HG02884 (cell line): ENCODE measurements around the gene AIF1L.

Experiments
- ATAC-seq: cut with Tn5 transposase; IDR thresholded peaks from one replicate; pipeline ENCODE4 v1.9.1; 2021; ENCODE audit warnings: mild to moderate bottlenecking, moderate library complexity; ENCODE audit not compliant: unreplicated experiment

Gene AIF1L

GRCh38 chr9:131161585-131161984 is 65.3 kb downstream of the AIF1L start:
- no peak for ATAC-seq

- ATAC-seq = no peak
Observed at GRCh38 chr9:131162886-131163285, 66.6 kb downstream of the AIF1L start.

- ATAC-seq = no peak
Observed at GRCh38 chr9:131165523-131165922, 69.2 kb downstream of the AIF1L start.

- ATAC-seq = no peak
Observed at GRCh38 chr9:131167146-131167692, 70.9 kb downstream of the AIF1L start.

DNA sequence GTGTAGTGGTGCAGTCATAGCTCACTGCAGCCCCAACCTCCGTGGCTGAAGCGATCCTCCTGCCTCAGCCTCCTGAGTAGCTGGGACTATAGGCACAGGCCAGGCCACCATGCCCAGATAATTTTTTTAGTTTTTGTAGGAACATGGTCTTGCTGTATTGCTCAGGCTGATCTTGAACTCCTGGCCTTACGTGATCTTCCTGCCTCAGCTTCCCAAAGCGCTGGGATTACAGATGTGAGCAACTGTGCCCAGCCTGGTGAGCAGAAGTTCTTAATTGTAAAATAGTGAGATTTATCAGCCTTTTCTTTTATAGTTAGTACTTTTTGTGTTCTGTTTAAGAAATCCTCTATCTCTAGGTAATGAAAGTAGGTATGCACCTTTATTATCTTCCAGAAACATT is 71.6 kb downstream of the AIF1L start:
- no peak for ATAC-seq

DNA sequence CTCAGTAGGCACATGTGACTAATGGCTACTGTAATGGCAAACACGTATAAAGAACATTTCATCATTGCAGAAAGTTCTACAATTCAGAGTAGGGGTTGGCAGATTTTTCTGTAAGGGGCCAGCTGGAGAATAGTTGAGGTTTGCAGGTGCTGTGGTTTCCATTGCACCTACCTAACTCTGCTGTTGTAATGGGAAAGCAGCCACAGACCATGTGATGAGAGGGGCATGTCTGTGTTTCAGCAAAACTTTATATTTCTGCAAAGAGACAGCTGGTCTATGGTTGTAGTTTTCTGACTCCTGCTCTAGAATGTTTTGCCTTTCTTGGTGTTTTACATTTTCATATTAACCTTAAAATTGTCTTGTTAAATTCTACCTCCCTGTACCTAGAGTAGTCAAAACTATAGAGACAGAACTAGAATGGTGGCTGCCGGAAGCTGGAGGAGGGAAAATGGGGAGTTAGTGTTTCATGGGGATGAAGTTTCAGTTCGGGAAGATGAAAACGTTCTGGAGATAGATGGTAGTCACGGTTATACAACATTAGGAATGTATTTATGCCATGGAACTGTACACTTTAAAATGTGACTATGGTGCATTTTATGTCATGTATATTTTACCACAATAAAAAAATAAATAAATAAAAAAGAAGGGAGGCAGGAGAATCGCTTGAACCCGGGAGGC is 73.4 kb downstream of the AIF1L start:
- no peak for ATAC-seq
